ENCODE measurements around the gene SLFN5.
"Not testable (repeated sequence)": the region's sequence is repeated elsewhere in the genome, so short reads cannot be mapped to it uniquely, and the experiment has no call there.

The SLFN5 gene

DNA sequence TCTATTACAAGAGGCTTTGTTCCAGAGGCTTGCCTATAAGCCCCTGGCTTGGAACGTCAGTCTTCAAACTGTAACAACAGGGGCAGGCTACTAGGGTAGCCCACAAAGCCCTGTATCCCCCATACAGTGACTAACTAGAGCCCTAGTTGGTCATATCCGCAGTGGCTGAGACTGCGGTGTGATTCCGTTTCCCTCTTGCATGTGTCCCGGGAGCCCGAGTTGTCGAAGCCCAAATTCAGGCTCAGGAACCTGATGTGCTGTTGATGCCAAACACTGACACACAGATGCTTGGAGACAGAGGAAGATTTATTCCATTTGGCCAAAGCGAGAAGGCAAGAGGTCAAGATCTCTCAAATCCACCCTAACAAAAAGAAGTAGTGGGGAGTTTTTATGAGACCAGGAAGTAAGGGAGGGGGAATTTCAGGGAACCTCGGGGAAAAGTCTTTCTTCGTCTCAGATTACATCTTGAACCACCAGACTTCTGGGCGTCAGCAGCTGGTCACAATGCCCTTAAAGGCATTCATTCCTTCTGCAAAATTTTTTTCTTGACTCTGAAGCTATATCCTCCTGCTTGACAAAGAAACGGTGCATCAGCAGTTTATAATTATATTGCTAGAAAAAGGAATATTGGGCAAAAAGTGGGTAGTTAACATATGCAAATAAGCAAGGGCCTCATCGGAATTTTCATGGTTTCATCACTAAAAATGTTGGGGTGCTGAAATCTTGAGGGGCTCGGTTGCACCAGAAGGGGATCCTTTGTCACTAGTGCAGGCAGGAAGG is 879 bp downstream of the SLFN5 start:
- no peak for DNase-seq

DNA sequence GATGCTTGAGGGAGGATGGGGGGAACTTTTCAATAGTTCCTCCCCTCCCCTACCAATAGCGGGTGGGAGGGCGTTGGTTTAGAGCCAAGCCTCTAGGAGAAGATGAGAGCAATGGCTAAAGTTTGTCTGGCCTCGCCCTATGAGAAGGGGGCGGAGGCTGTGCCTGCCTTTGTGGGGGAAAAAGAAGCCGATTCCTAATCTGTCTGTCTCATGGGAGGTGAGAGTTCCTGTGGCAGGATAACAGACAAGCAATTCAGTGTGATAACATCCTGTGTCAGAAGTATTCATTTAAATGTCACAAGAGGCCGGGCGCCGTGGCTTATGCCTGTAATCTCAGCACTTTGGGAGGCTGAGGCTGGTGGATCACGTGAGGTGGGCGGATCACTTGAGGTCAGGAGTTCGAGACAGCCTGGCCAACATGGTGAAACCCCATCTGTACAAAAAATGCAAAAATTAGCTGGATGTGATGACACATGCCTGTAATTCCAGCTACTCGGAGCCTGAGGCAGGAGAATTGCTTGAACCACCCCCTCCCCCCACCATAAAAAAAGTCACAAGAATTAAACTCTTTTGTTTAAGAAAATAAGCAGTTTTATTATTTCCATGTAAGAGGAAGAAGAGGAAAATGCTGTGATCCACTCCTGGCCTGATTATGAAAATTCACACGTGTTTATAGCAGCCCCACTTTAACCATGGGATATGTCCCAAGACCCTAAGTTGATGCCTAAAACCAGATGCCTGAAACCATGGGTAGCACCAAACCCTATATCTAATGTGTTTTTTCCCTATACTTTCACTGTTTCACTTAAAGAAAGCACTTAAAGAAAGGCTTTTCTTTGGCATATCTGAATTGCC is 1.7 kb downstream of the SLFN5 start:
- DNase-seq, result no peak

DNA sequence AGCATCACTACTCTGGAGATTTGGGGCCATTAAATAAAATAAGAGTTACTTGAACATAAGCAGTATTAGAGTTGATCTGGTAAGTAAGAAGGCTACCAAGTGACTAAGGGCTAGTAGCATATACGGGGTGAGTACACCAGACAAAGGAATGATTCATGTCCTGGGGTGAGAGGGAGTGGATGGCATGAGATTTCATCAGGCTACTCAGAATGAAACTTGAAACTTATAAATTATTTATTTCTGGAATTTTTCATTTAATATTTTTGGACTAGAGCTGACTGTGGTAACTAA is 2.3 kb downstream of the SLFN5 start:
- no peak for DNase-seq

DNA sequence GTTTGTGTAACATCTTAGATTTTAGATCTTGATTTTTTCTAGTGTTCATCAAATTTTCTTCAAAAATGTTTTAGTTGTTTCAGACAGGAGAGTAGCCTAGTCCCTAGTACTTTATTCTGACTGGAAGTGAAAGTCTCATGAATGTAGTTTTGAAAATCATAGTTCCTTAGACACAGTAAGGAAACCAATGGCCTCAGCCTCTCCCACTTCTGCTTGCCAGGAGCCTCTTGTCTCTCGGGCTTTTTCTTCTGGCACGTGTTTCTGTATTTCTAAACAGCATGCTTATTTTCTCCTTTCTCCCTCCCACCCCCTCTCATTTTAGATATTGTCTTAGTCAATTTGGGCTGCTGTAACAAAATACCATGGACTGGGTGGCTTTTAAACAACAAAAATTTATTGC is 9.8 kb downstream of the SLFN5 start:
- DNase-seq, result no peak

DNA sequence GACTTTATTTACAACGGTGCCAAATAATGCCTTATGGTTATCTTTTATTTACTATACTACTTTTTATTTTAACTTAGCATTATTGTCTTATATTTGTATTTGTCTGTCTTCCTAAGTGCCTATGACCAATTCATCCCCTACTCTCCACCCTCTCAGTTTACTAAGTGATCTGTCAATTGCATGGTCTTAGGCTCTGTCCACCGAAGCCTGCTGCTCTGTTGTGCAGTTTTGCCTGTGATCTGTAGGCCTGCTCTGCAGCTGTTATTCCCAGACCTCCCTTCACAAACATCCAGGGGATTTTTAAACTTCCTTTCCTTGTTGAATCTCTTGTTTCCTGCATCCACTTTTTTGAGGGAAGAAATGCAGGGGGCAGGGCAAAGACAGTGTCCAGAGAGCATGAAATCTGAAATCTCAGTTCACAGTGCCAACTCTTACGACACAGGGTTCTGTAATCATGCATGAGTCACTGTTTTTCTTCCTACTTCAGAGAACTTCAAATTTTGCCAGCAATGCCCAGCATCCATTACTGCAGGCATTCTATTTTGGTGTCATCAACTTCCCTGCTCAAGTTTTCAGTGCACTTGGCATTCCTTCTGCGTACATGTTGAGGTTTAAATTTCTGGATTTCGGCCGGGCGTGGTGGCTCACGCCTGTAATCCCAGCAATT is 11.4 kb downstream of the SLFN5 start:
- no peak for DNase-seq

DNA sequence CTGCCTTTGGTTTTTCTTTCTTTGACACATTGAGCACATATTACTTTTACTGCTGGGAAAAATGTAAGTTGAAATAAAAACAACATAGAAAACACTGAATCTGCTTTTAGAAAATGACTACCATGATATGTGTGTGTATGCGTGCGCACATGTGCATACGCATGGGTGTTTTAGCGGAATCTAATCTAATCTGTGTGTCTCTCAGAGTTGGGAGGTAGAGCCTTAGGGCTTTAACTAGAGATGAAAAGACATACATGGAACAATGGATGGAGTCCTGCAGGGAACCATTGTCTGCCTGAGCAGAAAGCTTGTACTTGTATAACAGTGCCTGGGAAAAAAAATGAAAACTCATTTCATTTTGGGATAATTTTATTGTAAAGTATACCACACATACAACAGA is 12.4 kb downstream of the SLFN5 start:
- no peak for DNase-seq

DNA sequence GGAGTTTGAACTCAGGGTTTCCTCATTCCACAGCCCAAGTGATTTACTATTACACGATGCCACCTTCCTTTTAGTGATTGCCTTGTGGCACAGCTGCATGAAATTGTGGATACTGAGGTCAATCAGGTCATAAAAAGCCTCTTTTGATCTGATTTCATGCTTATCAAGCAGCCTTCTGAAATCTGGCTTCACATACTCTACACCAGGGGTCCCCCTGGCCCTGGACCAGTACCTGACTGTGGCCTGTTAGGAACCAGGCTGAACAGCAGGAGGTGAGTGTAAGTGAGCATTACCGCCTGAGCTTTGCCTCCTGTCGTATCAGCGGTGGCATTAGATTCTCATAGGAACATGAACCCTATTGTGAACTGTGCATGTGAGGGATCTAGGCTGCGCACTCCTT is 13.8 kb downstream of the SLFN5 start:
- no peak for DNase-seq

DNA sequence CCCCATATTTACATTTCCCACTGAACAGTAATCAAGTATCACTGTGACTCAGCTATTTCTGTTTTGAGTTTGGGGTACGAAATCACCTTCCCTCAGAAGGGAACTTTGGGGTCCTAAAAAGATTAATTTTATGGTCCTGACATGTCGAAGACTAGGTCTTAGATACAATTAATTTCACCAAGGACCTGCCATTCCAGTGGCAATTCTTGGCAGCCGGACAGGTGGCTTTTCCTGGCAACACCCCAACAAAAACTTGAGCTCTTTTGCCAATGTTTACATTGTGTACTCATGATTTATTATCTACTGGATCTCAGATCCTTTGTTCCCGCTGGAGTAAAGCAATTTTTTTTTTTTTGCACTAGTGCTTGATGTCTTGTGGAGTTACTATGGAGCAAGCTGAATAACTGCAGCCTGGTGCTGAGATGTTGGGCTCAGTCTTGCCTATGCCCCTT is 14.4 kb downstream of the SLFN5 start:
- DNase-seq, result peak; percentile 63

DNA sequence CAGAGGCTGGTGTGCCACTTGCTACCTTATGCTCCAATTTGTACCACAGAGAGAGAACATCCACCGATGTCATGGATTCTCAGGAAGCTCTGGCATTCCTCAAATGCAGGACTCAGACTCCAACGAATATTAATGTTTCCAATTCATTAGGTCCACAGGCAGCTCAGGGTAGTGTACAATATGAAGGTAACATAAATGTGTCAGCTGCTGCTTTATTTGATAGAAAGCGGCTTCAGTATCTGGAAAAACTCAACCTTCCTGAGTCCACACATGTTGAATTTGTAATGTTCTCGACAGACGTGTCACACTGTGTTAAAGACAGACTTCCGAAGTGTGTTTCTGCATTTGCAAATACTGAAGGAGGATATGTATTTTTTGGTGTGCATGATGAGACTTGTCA is 16.1 kb downstream of the SLFN5 start:
- no peak for DNase-seq

DNA sequence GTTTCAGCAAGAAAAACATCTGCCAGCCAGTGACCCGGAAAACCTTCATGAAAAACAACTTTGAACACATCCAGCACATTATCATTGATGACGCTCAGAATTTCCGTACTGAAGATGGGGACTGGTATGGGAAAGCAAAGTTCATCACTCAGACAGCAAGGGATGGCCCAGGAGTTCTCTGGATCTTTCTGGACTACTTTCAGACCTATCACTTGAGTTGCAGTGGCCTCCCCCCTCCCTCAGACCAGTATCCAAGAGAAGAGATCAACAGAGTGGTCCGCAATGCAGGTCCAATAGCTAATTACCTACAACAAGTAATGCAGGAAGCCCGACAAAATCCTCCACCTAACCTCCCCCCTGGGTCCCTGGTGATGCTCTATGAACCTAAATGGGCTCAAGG is 22.2 kb downstream of the SLFN5 start:
- no peak for DNase-seq

DNA sequence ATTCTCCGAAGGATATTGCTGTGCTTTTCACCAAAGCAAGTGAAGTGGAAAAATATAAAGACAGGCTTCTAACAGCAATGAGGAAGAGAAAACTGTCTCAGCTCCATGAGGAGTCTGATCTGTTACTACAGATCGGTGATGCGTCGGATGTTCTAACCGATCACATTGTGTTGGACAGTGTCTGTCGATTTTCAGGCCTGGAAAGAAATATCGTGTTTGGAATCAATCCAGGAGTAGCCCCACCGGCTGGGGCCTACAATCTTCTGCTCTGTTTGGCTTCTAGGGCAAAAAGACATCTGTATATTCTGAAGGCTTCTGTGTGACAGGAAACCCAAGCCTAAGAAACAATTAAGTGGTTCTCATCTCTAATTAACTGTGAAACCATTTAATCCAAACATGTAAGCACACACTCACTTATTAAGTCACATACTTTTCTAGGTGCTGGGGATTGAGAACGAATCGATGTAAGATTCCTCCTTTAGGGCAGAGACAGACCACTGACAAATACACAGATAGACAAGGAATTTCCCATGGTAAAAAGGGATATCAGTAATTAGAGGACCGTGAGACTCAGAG is 22.8 kb downstream of the SLFN5 start:
- no peak for DNase-seq

DNA sequence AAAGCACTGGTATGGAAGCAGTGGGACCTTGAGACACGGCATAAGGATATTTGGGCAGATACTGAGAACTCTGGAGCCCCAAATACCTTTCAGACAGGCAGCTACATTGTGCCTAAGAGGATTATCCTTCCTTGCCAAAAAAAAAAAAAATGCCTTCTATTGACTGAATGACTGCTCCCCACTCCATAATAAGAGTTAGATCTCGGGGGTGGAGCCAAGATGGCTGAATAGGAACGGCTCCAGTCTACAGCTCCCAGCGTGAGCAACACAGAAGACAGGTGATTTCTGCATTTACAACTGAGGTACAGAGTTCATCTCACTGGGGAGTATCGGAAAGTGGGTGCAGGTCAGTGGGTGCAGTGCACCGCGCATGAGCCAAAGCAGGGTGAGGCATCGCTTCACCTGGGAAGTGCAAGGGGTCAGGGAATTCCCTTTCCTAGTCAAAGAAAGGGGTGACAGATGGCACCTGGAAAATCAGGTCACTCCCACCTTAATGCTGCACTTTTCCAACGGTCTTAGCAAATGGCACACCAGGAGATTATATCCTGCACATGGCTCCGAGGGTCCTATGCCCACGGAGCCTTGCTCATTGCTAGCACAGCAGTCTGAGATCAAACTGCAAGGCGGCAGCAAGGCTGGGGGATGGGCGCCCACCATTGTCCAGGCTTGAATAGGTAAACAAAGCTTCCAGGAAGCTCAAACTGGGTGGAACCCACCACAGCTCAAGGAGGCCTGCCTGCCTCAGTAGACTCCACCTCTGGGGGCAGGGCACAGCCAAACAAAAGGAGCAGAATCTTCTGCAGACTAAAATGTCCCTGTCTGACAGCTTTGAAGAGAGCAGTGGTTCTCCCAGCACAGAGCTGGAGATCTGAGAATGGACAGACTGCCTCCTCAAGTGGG is 31.5 kb downstream of the SLFN5 start:
- DNase-seq, result not testable (repeated sequence)

DNA sequence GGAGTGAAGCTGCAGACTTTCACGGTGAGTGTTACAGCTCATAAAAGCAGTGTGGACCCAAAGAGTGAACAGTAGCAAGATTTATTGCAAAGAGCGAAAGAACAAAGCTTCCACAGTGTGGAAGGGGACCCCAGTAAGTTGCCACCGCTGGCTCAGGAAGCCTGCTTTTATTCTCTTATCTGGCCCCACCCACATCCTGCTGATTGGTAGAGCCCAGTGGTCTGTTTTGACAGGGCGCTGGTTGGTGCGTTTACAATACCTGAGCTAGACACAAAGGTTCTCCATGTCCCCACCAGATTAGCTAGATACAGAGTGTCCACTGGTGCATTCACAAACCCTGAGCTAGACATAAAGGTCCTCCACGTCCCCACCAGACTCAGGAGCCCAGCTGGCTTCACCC is 35.6 kb downstream of the SLFN5 start:
- DNase-seq, result not testable (repeated sequence)

DNA sequence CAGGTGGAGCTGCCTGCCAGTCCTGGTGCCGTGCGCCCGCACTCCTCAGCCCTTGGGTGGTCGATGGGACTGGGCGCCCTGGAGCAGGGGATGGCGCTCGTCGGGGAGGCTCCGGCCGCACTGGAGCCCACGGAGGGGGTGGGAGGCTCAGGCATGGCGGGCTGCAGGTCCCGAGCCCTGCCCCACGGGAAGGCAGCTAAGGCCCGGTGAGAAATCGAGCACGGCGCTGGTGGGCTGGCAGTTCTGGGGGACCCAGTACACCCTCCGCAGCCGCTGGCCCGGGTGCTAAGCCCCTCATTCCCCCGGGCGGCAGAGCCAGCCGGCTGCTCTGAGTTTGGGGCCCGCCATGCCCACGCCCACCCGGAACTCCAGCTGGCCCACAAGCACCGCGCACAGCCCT is 36.0 kb downstream of the SLFN5 start:
- DNase-seq, result not testable (repeated sequence)

DNA sequence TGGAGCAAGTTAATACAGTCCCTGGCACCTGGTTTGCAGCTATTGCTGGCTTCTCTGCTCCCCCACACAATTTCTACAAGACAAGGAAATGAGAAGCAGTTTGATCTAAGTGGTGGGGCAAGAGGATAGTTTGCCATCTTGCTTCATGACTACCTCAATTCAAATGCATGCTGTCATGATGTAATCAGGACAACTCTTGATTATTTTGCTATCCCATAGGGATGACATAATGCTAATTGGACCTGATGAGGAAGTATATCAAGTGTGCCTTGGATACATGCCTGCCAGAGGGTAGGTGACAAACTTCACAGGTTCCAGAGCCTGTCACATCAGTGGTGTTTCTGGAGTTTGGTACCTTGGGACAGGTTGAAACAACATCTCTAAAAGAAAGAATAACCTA is 40.9 kb downstream of the SLFN5 start:
- DNase-seq, result no peak

DNA sequence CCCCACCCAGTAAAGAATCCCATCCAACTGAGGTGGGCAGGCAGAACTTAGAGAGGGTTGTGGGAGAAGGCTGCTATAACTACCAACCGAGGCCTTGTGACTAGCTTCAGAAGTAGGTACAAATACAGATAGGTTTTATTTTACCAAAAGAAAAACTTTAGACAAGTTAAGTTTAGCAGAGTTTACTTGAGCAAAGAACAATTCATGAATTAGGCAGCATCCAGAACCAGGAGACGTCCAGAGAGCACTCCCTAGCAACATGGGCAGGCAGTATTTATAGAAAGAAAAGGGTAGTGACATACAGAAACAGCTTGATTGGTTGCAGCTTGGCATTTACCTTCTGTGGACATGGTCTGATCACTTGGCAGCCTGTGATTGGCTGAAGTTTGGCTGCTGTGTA is 42.1 kb downstream of the SLFN5 start:
- DNase-seq, result no peak

DNA sequence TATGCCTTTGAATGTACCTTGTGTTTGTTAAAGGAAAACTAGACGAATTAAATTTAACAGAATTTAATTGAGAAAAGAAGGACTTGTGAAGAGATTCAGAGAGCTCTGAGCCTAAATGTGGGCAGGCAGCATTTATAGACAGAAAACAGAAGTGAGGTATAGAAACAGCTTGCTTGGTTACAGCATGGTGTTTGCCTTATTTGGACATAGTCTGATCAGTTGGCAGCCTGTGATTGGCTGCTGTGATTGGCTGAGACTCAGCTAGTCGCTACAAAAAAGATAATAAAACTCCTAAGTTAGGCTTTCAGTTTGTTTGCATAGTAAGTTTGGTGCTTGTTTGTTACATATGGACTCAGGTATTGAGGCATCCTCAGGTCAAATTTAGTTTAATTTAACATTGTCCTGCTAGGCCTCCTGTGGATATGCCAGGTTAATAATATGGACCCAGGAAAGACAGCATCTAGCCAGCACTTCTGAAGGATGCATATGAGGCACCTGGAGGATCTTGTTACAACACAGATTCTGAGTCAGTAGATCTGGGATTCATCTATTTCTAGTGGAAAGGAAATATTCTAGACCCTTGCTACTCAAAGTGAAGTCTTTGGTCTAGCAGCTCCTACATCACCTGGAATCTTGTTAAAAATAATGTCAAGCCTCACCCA is 43.4 kb downstream of the SLFN5 start:
- no peak for DNase-seq

DNA sequence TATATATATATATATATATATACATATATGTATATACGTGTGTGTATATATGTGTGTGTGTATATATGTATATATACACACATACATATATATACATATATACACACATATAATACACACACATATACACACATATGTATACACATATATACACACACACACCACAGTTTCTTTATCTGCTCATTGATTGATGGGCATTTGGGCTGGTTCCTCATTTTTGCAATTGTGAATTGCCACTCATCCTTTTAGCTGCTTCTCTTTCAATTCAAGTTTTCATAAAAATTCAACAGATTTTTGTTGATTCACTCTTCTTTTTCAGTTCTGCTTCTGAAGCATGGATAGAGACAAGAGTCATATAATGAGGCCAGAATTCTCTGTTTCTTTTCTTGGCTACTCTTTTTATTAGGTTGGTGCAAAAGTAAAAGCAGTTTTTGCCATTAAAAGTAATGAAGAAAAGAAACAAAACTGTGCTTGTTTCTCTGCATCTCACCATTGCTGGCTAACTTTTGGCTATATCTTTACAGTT is 44.5 kb downstream of the SLFN5 start:
- DNase-seq, result no peak

DNA sequence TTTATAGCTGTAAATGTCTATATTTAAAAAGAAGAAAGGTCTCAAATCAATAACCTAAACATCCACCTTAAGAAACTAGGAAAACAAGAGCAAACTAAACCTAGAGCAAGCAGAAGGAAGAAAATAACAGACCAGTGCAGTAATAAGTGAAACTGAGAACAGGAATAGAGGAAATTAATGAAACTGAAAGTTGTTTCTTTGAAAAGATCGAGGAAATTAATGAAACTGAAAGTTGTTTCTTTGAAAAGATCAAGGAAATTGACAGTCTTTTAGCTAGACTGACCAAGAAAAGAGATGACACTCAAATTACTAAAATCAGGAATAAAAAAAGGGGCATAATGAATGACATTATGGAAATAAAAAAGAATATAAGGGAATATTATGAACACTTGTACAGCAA is 46.4 kb downstream of the SLFN5 start:
- DNase-seq, result no peak

DNA sequence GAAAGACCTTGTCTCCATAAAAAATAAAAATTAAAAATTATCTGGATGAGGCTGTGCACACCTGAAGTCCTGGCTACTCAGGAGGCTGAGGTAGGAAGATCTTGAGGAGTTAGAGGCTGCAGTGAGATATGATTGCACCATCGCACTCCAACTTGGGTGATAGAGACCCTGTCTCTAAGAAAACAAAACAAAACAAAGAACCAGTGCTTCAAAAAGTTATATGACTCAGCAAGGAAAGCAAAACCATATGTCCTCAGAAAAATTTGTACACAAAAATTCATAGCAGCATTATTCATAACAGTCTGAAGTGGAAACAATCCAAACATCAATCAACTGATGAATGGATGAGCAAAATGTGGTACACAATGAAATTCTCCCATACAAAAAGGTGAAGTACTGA is 48.9 kb downstream of the SLFN5 start:
- no peak for DNase-seq

DNA sequence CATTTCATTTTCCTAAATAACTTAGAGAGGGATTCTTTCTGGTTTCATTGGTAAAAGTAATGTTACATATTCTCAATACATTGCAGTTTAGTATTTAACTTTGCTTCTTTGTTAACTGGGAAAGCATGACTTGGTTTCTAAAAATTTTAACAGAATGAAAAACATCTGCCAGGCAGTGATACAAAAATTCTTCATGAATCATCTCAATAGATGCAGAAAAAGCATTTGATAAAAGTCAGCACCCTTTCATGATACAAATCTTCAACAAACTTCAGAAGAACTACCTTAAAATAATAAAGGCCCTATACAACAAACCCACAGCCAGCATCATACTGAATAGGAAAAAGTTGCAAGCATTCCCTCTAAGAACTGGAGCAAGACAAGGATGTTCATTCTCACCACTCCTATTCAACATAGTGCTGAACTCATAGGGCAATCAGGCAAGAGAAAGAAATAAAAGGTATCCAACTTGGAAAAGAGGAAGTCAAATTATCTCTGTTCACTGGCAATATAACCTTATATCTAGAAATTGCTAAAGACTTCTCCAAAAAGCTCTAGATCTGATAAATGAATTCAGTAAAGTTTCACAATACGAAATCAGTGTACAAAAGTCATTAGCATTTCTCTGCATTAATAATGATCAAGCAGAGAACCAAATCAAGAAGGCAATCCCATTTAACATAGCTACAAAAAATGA is 50.4 kb downstream of the SLFN5 start:
- no peak for DNase-seq
